Mucosa of descending colon (tissue), 3 donors: ENCODE measurements around the gene CACNG5. TPM values are rescaled to one million over a fixed set of nuclear protein-coding genes. Genes with fewer than 3 reads are reported as not detected.

Experiments used
- ATAC-seq: fragments of 200-7000 bp; cut with Tn5 transposase; one replicate; pipeline ENCODE4 v1.9.1; 2020; ENCODE audit warnings: mild to moderate bottlenecking, moderate library complexity
- DNase-seq, 3 donors: peaks; one replicate each; pipeline ENCODE4 v3.0.0-alpha.2; 2020
- H3K36me3 ChIP-seq: fragments of 200-600 bp; one replicate; pipeline ENCODE4 v1.8.0; 2021; ENCODE audit warnings: low read depth, mild to moderate bottlenecking
- H3K4me1 ChIP-seq: fragments of 200-600 bp; one replicate; pipeline ENCODE4 v1.8.0; 2021; ENCODE audit warnings: low read depth, mild to moderate bottlenecking
- H3K4me3 ChIP-seq: fragments of 200-600 bp; one replicate; pipeline ENCODE4 v1.8.0; 2021; ENCODE audit warnings: mild to moderate bottlenecking
- H3K9me3 ChIP-seq: fragments of 200-600 bp; one replicate; pipeline ENCODE4 v1.8.0; 2021; ENCODE audit warnings: mild to moderate bottlenecking
- CTCF ChIP-seq: fragments of 200-600 bp; IDR thresholded peaks from one replicate; pipeline ENCODE4 v1.8.0; 2022; ENCODE audit warnings: antibody characterized with exemption, mild to moderate bottlenecking
- intact Hi-C, 2 donors: fragments of 100-400 bp; cut with DNase I in 1 of 2; cut with micrococcal nuclease in 1 of 2; formaldehyde crosslinking; loops; one replicate each; pipeline versions ENCODE4 v1.11.0 to v1.11.1; 2022; cut with DNase I, micrococcal nuclease
- total RNA-seq, 3 donors: library from RNA; stranded (reverse); fragmentation: NEBNext Ultra II Directional in 2 of 3; extraction: Animal tissue kit (Norgen Biotek cat#: 25700) in 2 of 3; gene quantifications; one replicate each; pipeline versions ENCODE4 v1.2.1 to v1.2.4, GENCODE V29; 2021 to 2023
- donor health status: DM: no; HTN: no; CAD: no; lungs with moderate emphysema.
- donor health status: DM: no; HTN: no; CAD: no.
- donor health status: DM: no; HTN: yes; CAD: no.

CACNG5 gene
- total RNA-seq, 3 donors from 2014 or later: 0.44 TPM; not detected in 2

GRCh38 chr17:66873962-66874361, 39.0 kb downstream of the CACNG5 start:
- no peak for TF ChIP-seq CTCF
- Histone ChIP-seq H3K9me3 (no peaks in the 10 kb centered on the region), H3K4me1 (no peaks in the 10 kb centered on the region), H3K4me3 (no peak overlapping the region), H3K36me3 (no peaks in the 10 kb centered on the region)
- no peak for ATAC-seq
- intact Hi-C loops: no loop called here
- no peak for DNase-seq

- no peak overlapping the region for H3K4me3 ChIP-seq
- intact Hi-C loops: no loop called here
- H3K36me3 ChIP-seq: no peaks in the 10 kb centered on the region
- H3K9me3 ChIP-seq: no peaks in the 10 kb centered on the region
- DNase-seq (no peak), ATAC-seq (no peak)
- no peak for TF ChIP-seq CTCF
- no peaks in the 10 kb centered on the region for H3K4me1 ChIP-seq
Observed at GRCh38 chr17:66884931-66885330, 50.0 kb downstream of the CACNG5 start.

- H3K9me3 ChIP-seq: no peaks in the 10 kb centered on the region
- ATAC-seq: no peak
- no peak for TF ChIP-seq CTCF
- no peak overlapping the region for H3K4me3 ChIP-seq
- no peak for DNase-seq
- H3K4me1 ChIP-seq: no peaks in the 10 kb centered on the region
- H3K36me3 ChIP-seq: no peaks in the 10 kb centered on the region
- intact Hi-C loops: no loop called here
Observed at GRCh38 chr17:66885417-66885816, 50.5 kb downstream of the CACNG5 start.

- Histone ChIP-seq H3K4me3 (no peak overlapping the region), H3K9me3 (no peaks in the 10 kb centered on the region), H3K4me1 (no peaks in the 10 kb centered on the region), H3K36me3 (no peaks in the 10 kb centered on the region)
- intact Hi-C loops: no loop called here
- TF ChIP-seq CTCF: no peak
- DNase-seq (no peak), ATAC-seq (no peak)
Observed at GRCh38 chr17:66889480-66890230, 54.7 kb downstream of the CACNG5 start.

- intact Hi-C loops: no loop called here
- ATAC-seq (no peak), DNase-seq (no peak)
- Histone ChIP-seq H3K36me3 (no peaks in the 10 kb centered on the region), H3K4me1 (no peaks in the 10 kb centered on the region), H3K4me3 (no peak overlapping the region), H3K9me3 (no peaks in the 10 kb centered on the region)
- TF ChIP-seq CTCF: no peak
Observed at GRCh38 chr17:66892246-66892645, 57.3 kb downstream of the CACNG5 start.

- DNase-seq: no peak
- TF ChIP-seq CTCF: no peak
- no peak for ATAC-seq
- H3K36me3 ChIP-seq: no peaks in the 10 kb centered on the region
- no peaks in the 10 kb centered on the region for H3K4me1 ChIP-seq
- H3K4me3 ChIP-seq: no peak overlapping the region
- H3K9me3 ChIP-seq: no peaks in the 10 kb centered on the region
- intact Hi-C loops: no loop called here
Observed at GRCh38 chr17:66893382-66893781, 58.5 kb downstream of the CACNG5 start.
